ENCODE results near the gene RCOR3.
"Not testable (repeated sequence)": the region's sequence is repeated elsewhere in the genome, so short reads cannot be mapped to it uniquely, and the experiment has no call there.

RCOR3 gene

GRCh38 chr1:211258756-211259637, at the start of gene RCOR3:
TSS of gene RCOR3 (plus strand) at chr1:211259366. CDS start at chr1:211259561, 195 bp downstream.
- H3K9me3 Mint-ChIP-seq, result no peaks in the 10 kb centered on the region
- peaks cover 3% of the 10 kb centered on the region for H3K27me3 Mint-ChIP-seq (ENCODE audit: low read depth, poor library complexity)
- peaks cover 30% of the 10 kb centered on the region for H3K4me1 Mint-ChIP-seq
- peak; percentile 78 for TF ChIP-seq CTCF (IDR thresholded peaks at IDR 0.05)
- peak within 1 kb of the TSS; percentile 98 for H3K27ac Mint-ChIP-seq
- peak within 1 kb of the TSS; percentile 92 for H3K4me3 Mint-ChIP-seq
- H3K36me3 Mint-ChIP-seq (ENCODE audit: low read depth), result peaks cover 18% of the 10 kb centered on the region
- peak; percentile 95 for DNase-seq

- Mint-ChIP-seq H3K9me3 (peaks cover 20% of the 10 kb centered on the region), H3K27ac (no peak overlapping the region), H3K4me3 (no peak overlapping the region), H3K27me3 (ENCODE audit: low read depth, poor library complexity) (no peaks in the 10 kb centered on the region), H3K36me3 (ENCODE audit: low read depth) (no peaks in the 10 kb centered on the region), H3K4me1 (no peaks in the 10 kb centered on the region)
- no peak for DNase-seq
- TF ChIP-seq CTCF (IDR thresholded peaks at IDR 0.05), result no peak
Observed at GRCh38 chr1:211210052-211210451, 49.1 kb upstream of the RCOR3 start.

- Mint-ChIP-seq H3K27me3 (ENCODE audit: low read depth, poor library complexity) (no peaks in the 10 kb centered on the region), H3K9me3 (peaks cover 20% of the 10 kb centered on the region), H3K4me3 (no peak overlapping the region), H3K36me3 (ENCODE audit: low read depth) (no peaks in the 10 kb centered on the region), H3K27ac (no peak overlapping the region), H3K4me1 (no peaks in the 10 kb centered on the region)
- TF ChIP-seq CTCF (IDR thresholded peaks at IDR 0.05), result no peak
- no peak for DNase-seq
Observed at GRCh38 chr1:211210965-211211364, 48.2 kb upstream of the RCOR3 start.

- no peak overlapping the region for H3K4me3 Mint-ChIP-seq
- no peaks in the 10 kb centered on the region for H3K4me1 Mint-ChIP-seq
- no peak overlapping the region for H3K27ac Mint-ChIP-seq
- peaks cover 4% of the 10 kb centered on the region for H3K27me3 Mint-ChIP-seq (ENCODE audit: low read depth, poor library complexity)
- H3K9me3 Mint-ChIP-seq, result peaks cover 12% of the 10 kb centered on the region
- no peak for DNase-seq
- no peak for TF ChIP-seq CTCF (IDR thresholded peaks at IDR 0.05)
- no peaks in the 10 kb centered on the region for H3K36me3 Mint-ChIP-seq (ENCODE audit: low read depth)
Observed at GRCh38 chr1:211213702-211214101, 45.5 kb upstream of the RCOR3 start.

GRCh38 chr1:211215577-211215976, 43.6 kb upstream of the RCOR3 start:
- no peaks in the 10 kb centered on the region for H3K36me3 Mint-ChIP-seq (ENCODE audit: low read depth)
- no peak for TF ChIP-seq CTCF (IDR thresholded peaks at IDR 0.05)
- H3K9me3 Mint-ChIP-seq, result peaks cover 12% of the 10 kb centered on the region
- H3K4me1 Mint-ChIP-seq, result no peaks in the 10 kb centered on the region
- no peak for DNase-seq
- no peak overlapping the region for H3K27ac Mint-ChIP-seq
- no peak overlapping the region for H3K4me3 Mint-ChIP-seq
- H3K27me3 Mint-ChIP-seq (ENCODE audit: low read depth, poor library complexity), result peaks cover 4% of the 10 kb centered on the region

GRCh38 chr1:211217392-211217791, 41.8 kb upstream of the RCOR3 start:
- Mint-ChIP-seq H3K4me3 (no peak overlapping the region), H3K4me1 (no peaks in the 10 kb centered on the region), H3K27me3 (ENCODE audit: low read depth, poor library complexity) (peaks cover 7% of the 10 kb centered on the region), H3K27ac (no peak overlapping the region), H3K9me3 (peaks cover 10% of the 10 kb centered on the region), H3K36me3 (ENCODE audit: low read depth) (no peaks in the 10 kb centered on the region)
- no peak for TF ChIP-seq CTCF (IDR thresholded peaks at IDR 0.05)
- no peak for DNase-seq

GRCh38 chr1:211222469-211223234, 36.5 kb upstream of the RCOR3 start:
- not testable (repeated sequence) for H3K27me3 Mint-ChIP-seq (ENCODE audit: low read depth, poor library complexity); H3K27ac Mint-ChIP-seq; H3K4me3 Mint-ChIP-seq; H3K4me1 Mint-ChIP-seq; H3K9me3 Mint-ChIP-seq; H3K36me3 Mint-ChIP-seq (ENCODE audit: low read depth); DNase-seq
